ENCODE data around the gene ZNF526. TPM values are rescaled to one million over a fixed set of nuclear protein-coding genes. Genes with fewer than 3 reads are reported as not detected.

The ZNF526 gene
- total RNA-seq, 1 experiment from 2014 or later: 5.1 TPM

DNA sequence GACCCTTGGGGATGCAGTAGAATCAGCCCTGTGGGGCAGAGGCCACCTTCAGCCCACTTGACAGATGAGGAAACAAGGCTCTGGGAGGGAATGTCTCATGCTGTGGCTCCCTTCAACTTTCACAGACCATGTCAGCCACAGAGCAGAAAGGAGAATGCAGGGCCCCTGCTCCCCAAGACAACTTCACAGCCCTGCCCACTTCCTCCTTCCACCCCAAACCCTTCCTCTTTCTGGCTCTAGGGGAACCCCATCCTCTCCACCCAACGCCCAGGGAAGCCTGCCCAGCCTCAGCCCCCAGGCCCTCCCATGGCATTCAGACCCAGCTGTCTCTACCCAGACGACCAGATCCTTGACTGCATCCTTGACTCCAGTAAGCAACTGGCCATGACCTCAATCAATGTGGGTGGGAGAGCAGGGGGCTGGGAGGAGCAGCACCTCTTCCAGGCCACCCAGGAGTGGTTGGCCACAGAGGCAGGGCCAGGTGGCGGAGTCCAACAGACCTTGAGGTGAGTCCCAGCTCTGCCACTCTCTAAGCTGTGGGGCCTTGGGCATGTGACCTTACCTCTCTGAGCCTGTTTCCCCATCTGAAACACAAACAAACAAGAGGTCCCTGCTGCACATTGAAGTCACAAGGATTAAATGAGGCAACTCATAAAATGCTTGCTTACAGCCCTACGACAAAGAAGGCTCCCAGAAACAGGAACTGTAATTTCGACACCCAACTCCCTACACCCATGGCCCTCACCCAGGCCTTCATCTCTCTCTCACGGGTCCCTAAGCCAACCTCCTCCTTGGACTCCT lies 18.4 kb upstream of the ZNF526 start:
- no peak for TF ChIP-seq EZH2phosphoT487 (IDR thresholded peaks at IDR 0.05; ENCODE audit: borderline replicate concordance, low read length)
- TF ChIP-seq, protein P1, sequence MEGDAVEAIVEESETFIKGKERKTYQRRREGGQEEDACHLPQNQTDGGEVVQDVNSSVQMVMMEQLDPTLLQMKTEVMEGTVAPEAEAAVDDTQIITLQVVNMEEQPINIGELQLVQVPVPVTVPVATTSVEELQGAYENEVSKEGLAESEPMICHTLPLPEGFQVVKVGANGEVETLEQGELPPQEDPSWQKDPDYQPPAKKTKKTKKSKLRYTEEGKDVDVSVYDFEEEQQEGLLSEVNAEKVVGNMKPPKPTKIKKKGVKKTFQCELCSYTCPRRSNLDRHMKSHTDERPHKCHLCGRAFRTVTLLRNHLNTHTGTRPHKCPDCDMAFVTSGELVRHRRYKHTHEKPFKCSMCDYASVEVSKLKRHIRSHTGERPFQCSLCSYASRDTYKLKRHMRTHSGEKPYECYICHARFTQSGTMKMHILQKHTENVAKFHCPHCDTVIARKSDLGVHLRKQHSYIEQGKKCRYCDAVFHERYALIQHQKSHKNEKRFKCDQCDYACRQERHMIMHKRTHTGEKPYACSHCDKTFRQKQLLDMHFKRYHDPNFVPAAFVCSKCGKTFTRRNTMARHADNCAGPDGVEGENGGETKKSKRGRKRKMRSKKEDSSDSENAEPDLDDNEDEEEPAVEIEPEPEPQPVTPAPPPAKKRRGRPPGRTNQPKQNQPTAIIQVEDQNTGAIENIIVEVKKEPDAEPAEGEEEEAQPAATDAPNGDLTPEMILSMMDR (conservative IDR thresholded peaks at IDR 0.05; ENCODE audit: low read depth, low read length): no peak
- no peak for TF ChIP-seq EZH2 (IDR thresholded peaks at IDR 0.05; ENCODE audit: low read length, unreplicated experiment)
- Histone ChIP-seq H3K9me2 (replicated peaks; ENCODE audit: low read length) (no peaks in the 10 kb centered on the region), H3K27ac (ENCODE audit: low read length) (no peak overlapping the region), H3K79me2 (ENCODE audit: low read length) (peaks cover 50% of the 10 kb centered on the region), H3F3A (ENCODE audit: low read length, unreplicated experiment) (no peaks in the 10 kb centered on the region), H3K27me3 (ENCODE audit: low read length) (no peaks in the 10 kb centered on the region), H3K36me3 (ENCODE audit: low read depth, low read length) (peaks cover 11% of the 10 kb centered on the region; the same call in 1 of the 2 replicates), H4K20me1 (ENCODE audit: low read length) (no peaks in the 10 kb centered on the region), H3K4me2 (ENCODE audit: low read length) (no peak overlapping the region), H2AFZ (ENCODE audit: low read length) (no peak overlapping the region), H3K9me3 (ENCODE audit: low read length) (no peaks in the 10 kb centered on the region), H3K4me1 (ENCODE audit: insufficient read depth, low read length) (peaks cover 7% of the 10 kb centered on the region), H3K4me3 (ENCODE audit: low read length) (no peak overlapping the region), H3K9ac (ENCODE audit: low read length) (no peak overlapping the region)
- POLR2A ChIA-PET (ENCODE audit: unreplicated experiment): no interaction called here
- no peak for DNase-seq
- intact Hi-C loops (cut with micrococcal nuclease): no loop called here
- no TSS peak for BruUV-seq (replicated peaks)
- CTCF ChIA-PET: no interaction called here
- no peak for ATAC-seq

DNA sequence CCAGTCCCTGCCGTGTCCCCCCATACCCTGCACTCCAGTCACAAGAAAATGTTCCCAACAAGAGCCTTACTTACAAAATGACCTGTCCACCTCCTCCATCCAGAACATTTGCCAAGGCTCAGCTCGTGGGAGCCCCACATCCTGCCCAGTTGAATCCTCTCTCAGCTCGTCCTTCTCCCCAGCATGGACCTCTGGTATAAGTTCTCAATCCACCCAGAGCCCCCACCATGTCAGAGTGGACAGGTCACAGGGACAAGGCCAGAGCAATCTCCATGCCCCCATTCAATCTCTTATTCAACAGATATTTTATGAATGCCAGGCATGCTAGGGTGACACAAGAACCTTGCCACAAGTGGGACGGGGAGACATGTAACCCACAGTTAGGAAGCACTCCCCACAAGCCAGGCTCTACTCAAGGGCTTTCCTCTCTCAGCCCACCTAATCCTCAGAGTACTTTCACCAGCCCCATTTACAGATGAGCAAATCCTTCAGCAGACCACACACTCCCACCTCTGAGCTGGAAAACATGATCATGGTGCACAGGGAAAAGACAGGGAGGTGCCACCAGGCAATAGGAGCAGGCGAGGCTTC lies 17.7 kb upstream of the ZNF526 start:
- no TSS peak for BruUV-seq (replicated peaks)
- POLR2A ChIA-PET (ENCODE audit: unreplicated experiment): no interaction called here
- CTCF ChIA-PET: no interaction called here
- TF ChIP-seq EZH2 (IDR thresholded peaks at IDR 0.05; ENCODE audit: low read length, unreplicated experiment): no peak
- TF ChIP-seq, protein P1 (conservative IDR thresholded peaks at IDR 0.05; ENCODE audit: low read depth, low read length): no peak
- no peak for TF ChIP-seq EZH2phosphoT487 (IDR thresholded peaks at IDR 0.05; ENCODE audit: borderline replicate concordance, low read length)
- Histone ChIP-seq H3K27ac (ENCODE audit: low read length) (no peak overlapping the region), H4K20me1 (ENCODE audit: low read length) (no peaks in the 10 kb centered on the region), H3K4me3 (ENCODE audit: low read length) (no peak overlapping the region), H3K4me2 (ENCODE audit: low read length) (no peak overlapping the region), H3K4me1 (ENCODE audit: insufficient read depth, low read length) (peaks cover 14% of the 10 kb centered on the region), H3K27me3 (ENCODE audit: low read length) (no peaks in the 10 kb centered on the region), H3K9me3 (ENCODE audit: low read length) (no peaks in the 10 kb centered on the region), H3K36me3 (ENCODE audit: low read depth, low read length) (peaks cover 12% of the 10 kb centered on the region; the same call in 1 of the 2 replicates), H3K9me2 (replicated peaks; ENCODE audit: low read length) (no peaks in the 10 kb centered on the region), H3F3A (ENCODE audit: low read length, unreplicated experiment) (no peaks in the 10 kb centered on the region), H3K79me2 (ENCODE audit: low read length) (peaks cover 50% of the 10 kb centered on the region), H3K9ac (ENCODE audit: low read length) (no peak overlapping the region), H2AFZ (ENCODE audit: low read length) (no peak overlapping the region)
- no peak for ATAC-seq
- intact Hi-C loops (cut with micrococcal nuclease): no loop called here
- DNase-seq: no peak

DNA sequence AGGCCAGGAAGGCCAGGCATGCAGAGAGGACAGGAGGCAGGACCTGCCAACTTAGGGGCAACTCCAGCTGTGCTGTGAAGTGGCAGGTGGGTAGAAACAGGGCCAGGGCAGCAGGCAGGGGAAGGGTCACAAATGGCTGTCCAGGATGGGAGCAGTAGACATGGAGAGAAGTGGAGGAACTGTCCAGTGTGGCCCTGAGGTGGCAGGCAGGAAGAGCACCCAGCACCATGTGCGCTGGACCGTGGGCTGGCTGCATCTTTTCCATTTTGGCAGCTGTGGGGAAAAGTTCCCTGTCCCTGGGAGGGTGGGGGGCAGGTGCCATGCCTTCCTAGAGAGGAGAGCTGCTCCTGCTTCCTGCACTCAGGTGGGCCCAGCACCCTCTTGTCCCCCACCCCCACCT lies 16.4 kb upstream of the ZNF526 start:
- DNase-seq (no peak), ATAC-seq (no peak)
- Histone ChIP-seq H3K4me3 (ENCODE audit: low read length) (no peak overlapping the region), H3K9me2 (replicated peaks; ENCODE audit: low read length) (no peaks in the 10 kb centered on the region), H3K36me3 (ENCODE audit: low read depth, low read length) (peaks cover 18% of the 10 kb centered on the region), H3K9ac (ENCODE audit: low read length) (no peak overlapping the region), H3K27me3 (ENCODE audit: low read length) (no peaks in the 10 kb centered on the region), H3K9me3 (ENCODE audit: low read length) (no peaks in the 10 kb centered on the region), H3K4me2 (ENCODE audit: low read length) (no peak overlapping the region), H3K27ac (ENCODE audit: low read length) (no peak overlapping the region), H3K4me1 (ENCODE audit: insufficient read depth, low read length) (peaks cover 27% of the 10 kb centered on the region), H4K20me1 (ENCODE audit: low read length) (no peaks in the 10 kb centered on the region), H3K79me2 (ENCODE audit: low read length) (peaks cover 55% of the 10 kb centered on the region), H2AFZ (ENCODE audit: low read length) (no peak overlapping the region), H3F3A (ENCODE audit: low read length, unreplicated experiment) (no peaks in the 10 kb centered on the region)
- POLR2A ChIA-PET (ENCODE audit: unreplicated experiment): no interaction called here
- CTCF ChIA-PET: no interaction called here
- BruUV-seq (replicated peaks): no TSS peak
- TF ChIP-seq EZH2phosphoT487 (IDR thresholded peaks at IDR 0.05; ENCODE audit: borderline replicate concordance, low read length) (no peak), EZH2 (IDR thresholded peaks at IDR 0.05; ENCODE audit: low read length, unreplicated experiment) (no peak)
- TF ChIP-seq, protein P1 (conservative IDR thresholded peaks at IDR 0.05; ENCODE audit: low read depth, low read length): no peak
- intact Hi-C loops (cut with micrococcal nuclease): no loop called here
